CD4-positive, CD25-positive, alpha-beta regulatory T cell (primary cell): ENCODE results near the gene CAMTA2. TPM values are rescaled to one million over a fixed set of nuclear protein-coding genes. Genes with fewer than 3 reads are reported as not detected.

Source experiments
- ATAC-seq, 2 donors: fragments of 150-1000 bp; cut with Tn5 transposase; one replicate each; pipeline ENCODE4 v1.10.0; 2021; ENCODE audit warnings: low read depth in 2 of 2, moderate number of reproducible peaks in 2 of 2, moderate library complexity in 1 of 2
- DNase-seq, 3 donors: peaks; one replicate each; pipeline versions ENCODE4 v3.0.0 to v3.0.0-alpha.2; 2012 to 2022; ENCODE audit warnings: mixed read lengths in 1 of 3
- H3K27ac ChIP-seq: one replicate; pipeline ENCODE4 v1.7.0; 2013; ENCODE audit warnings: mild to moderate bottlenecking, low read length; ENCODE audit not compliant: insufficient read depth, poor library complexity, severe bottlenecking
- H3K27me3 ChIP-seq: one replicate; pipeline ENCODE4 v1.7.0; 2013; ENCODE audit warnings: low read length; ENCODE audit not compliant: control insufficient read depth, insufficient read depth
- H3K36me3 ChIP-seq: one replicate; pipeline ENCODE4 v1.7.0; 2013; ENCODE audit warnings: mild to moderate bottlenecking, low read length, moderate library complexity; ENCODE audit not compliant: control insufficient read depth, insufficient read depth
- H3K4me1 ChIP-seq: 2 replicates; pipeline ENCODE4 v1.7.0; 2013; ENCODE audit warnings: mild to moderate bottlenecking, low read length; ENCODE audit not compliant: insufficient read depth, control insufficient read depth, poor library complexity, severe bottlenecking
- H3K4me3 ChIP-seq: one replicate; pipeline ENCODE4 v1.7.0; 2013; ENCODE audit warnings: low read depth, mild to moderate bottlenecking, low read length, moderate library complexity
- H3K9me3 ChIP-seq, 2 experiments: 1 replicate in 1 of 2; 2 replicates in 1 of 2; pipeline ENCODE4 v1.7.0; 2013; ENCODE audit warnings: low read length in 2 of 2, mild to moderate bottlenecking in 1 of 2, moderate library complexity in 1 of 2; ENCODE audit not compliant: control insufficient read depth in 2 of 2
- H3K27ac Mint-ChIP-seq, 3 donors: one replicate each; pipeline ENCODE4 v1.8.0; 2020 to 2022; ENCODE audit warnings: mild to moderate bottlenecking in 3 of 3, mixed read lengths in 3 of 3, moderate library complexity in 2 of 3
- H3K27me3 Mint-ChIP-seq: one replicate; pipeline ENCODE4 v1.8.0; 2022; ENCODE audit warnings: mild to moderate bottlenecking, mixed read lengths
- H3K36me3 Mint-ChIP-seq: one replicate; pipeline ENCODE4 v1.8.0; 2020; ENCODE audit warnings: mixed read lengths
- H3K4me1 Mint-ChIP-seq, 4 donors: one replicate each; pipeline ENCODE4 v1.8.0; 2020 to 2022; ENCODE audit warnings: mixed read lengths in 4 of 4, mild to moderate bottlenecking in 1 of 4
- H3K4me3 Mint-ChIP-seq, 4 donors: one replicate each; pipeline ENCODE4 v1.8.0; 2020 to 2022; ENCODE audit warnings: mild to moderate bottlenecking in 4 of 4, mixed read lengths in 4 of 4, moderate library complexity in 3 of 4
- H3K9me3 Mint-ChIP-seq, 7 donors: one replicate each; pipeline ENCODE4 v1.8.0; 2020 to 2022; ENCODE audit warnings: mixed read lengths in 7 of 7, mild to moderate bottlenecking in 3 of 7, moderate library complexity in 2 of 7
- polyA plus RNA-seq, 4 donors: library from polyadenylated mRNA; unstranded; fragments of 300-500 nt; fragmentation: Illumina TruSeq; gene quantifications; one replicate each; pipeline ENCODE4 v1.2.3, GENCODE V29; 2021
- total RNA-seq: library from RNA; stranded (reverse); gene quantifications from one replicate; pipeline ENCODE4 v1.2.3, GENCODE V29; 2022

Gene CAMTA2
- total and polyA plus RNA-seq, 5 donors from 2014 or later, result 4.7 to 69.8 (median 6.8) TPM

DNA sequence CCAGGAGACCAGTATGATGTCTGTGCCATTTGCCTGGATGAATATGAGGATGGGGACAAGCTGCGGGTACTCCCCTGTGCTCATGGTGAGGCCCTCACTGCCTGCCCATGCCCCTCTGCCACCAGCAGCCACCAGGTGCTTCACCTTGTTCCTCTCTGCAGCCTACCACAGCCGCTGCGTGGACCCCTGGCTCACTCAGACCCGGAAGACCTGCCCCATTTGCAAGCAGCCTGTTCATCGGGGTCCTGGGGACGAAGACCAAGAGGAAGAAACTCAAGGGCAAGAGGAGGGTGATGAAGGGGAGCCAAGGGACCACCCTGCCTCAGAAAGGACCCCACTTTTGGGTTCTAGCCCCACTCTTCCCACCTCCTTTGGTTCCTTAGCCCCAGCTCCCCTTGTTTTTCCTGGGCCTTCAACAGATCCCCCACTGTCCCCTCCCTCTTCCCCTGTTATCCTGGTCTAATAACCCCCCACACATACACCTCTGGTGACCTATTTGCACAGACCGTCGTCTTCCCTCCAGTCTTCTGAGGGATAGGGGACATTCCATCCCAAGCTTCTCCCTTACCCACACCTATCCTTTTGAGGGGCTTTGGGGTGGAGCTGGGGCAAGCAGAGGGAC is 42.8 kb downstream of the CAMTA2 start:
- Mint-ChIP-seq H3K4me3 (peak overlapping the region; percentile 90 to 99 (median 96)), H3K27me3 (peaks cover 4% of the 10 kb centered on the region), H3K36me3 (peaks cover 39% of the 10 kb centered on the region), H3K27ac (peak overlapping the region; percentile 91 to 96 (median 94)), H3K9me3 (peaks cover 0 to 3% (median 0%) of the 10 kb centered on the region in 7 donors), H3K4me1 (peaks cover 0 to 66% (median 49%) of the 10 kb centered on the region in 4 donors)
- no peak for DNase-seq
- H3K36me3 ChIP-seq, result peaks cover 39% of the 10 kb centered on the region
- ATAC-seq, result no peak
- H3K27ac ChIP-seq, result peak overlapping the region; percentile 97
- peaks cover 78% of the 10 kb centered on the region for H3K4me1 ChIP-seq
- H3K4me3 ChIP-seq, result peak overlapping the region; percentile 96
- no peaks in the 10 kb centered on the region for H3K27me3 ChIP-seq
- H3K9me3 ChIP-seq, result no peaks in the 10 kb centered on the region

DNA sequence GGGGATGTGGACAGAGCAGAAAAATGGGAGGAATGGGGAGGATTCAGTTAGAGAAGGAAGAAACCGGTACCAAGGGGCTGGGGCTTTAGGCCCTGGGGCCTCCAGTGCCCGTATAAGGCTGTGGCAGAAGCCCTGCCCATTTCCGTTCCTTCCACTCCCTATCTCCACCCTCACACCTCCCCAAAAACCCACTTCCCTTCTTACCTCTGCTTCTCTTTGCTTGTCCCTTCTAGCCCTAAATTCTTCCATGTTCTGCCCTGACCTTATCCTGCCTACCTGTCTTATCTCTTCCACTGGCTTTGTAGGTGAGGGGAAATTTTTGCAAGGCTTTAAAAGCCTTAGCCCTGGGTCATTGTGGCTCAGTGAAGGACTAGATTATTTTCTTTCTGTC is 43.3 kb downstream of the CAMTA2 start:
- peaks cover 0 to 69% (median 51%) of the 10 kb centered on the region in 4 donors for H3K4me1 Mint-ChIP-seq
- Histone ChIP-seq H3K4me3 (peak overlapping the region; percentile 96), H3K27ac (peak overlapping the region; percentile 97), H3K36me3 (peaks cover 39% of the 10 kb centered on the region), H3K27me3 (no peaks in the 10 kb centered on the region), H3K4me1 (peaks cover 80% of the 10 kb centered on the region), H3K9me3 (no peaks in the 10 kb centered on the region)
- peak overlapping the region; percentile 91 to 96 (median 94) for H3K27ac Mint-ChIP-seq
- peaks cover 39% of the 10 kb centered on the region for H3K36me3 Mint-ChIP-seq
- peak overlapping the region; percentile 90 to 99 (median 96) for H3K4me3 Mint-ChIP-seq
- ATAC-seq (peak; percentile 8 to 10), DNase-seq (peak; percentile 50 to 90 (median 71))
- H3K9me3 Mint-ChIP-seq, result peaks cover 0 to 3% (median 0%) of the 10 kb centered on the region in 7 donors
- H3K27me3 Mint-ChIP-seq, result peaks cover 4% of the 10 kb centered on the region

DNA sequence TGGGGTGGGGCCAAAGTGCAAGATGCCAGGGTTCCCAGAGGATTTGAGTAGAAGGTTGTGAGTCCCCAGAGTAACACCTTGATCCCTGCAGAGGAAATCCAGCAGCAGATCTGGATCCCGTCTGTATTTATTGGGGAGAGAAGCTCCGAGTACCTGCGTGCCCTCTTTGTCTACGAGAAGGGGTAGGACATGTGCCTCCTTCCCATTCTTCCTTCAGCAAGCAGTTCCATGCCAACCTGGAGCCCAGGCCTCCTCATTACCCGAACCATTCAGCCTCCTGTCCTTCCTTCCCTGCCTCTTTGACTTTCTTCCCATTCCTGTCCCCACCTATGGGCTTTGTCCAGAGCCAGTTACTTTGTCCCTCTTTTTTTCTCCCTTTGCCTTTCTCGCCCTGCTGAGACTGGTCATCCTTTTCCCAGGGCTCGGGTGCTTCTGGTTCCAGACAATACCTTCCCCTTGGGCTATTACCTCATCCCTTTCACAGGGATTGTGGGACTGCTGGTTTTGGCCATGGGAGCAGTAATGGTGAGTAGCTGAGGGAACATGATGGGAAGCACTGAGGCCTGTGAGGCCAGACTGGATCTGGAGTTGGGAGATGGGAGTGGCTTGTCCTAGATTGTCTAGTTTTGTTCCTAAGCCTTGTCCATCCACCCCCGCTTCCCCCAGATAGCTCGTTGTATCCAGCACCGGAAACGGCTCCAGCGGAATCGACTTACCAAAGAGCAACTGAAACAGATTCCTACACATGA is 44.5 kb downstream of the CAMTA2 start:
- Histone ChIP-seq H3K4me3 (peak overlapping the region; percentile 96), H3K4me1 (peaks cover 85% of the 10 kb centered on the region), H3K27ac (peak overlapping the region; percentile 97), H3K36me3 (peaks cover 40% of the 10 kb centered on the region), H3K9me3 (no peaks in the 10 kb centered on the region), H3K27me3 (no peaks in the 10 kb centered on the region)
- Mint-ChIP-seq H3K27me3 (no peaks in the 10 kb centered on the region), H3K36me3 (peaks cover 39% of the 10 kb centered on the region), H3K9me3 (peaks cover 0 to 3% (median 0%) of the 10 kb centered on the region in 7 donors), H3K4me3 (peak overlapping the region; percentile 95 to 99 (median 98)), H3K27ac (peak overlapping the region; percentile 67 to 97 (median 90)), H3K4me1 (peaks cover 0 to 81% (median 57%) of the 10 kb centered on the region in 4 donors)
- ATAC-seq (no peak), DNase-seq (no peak)

DNA sequence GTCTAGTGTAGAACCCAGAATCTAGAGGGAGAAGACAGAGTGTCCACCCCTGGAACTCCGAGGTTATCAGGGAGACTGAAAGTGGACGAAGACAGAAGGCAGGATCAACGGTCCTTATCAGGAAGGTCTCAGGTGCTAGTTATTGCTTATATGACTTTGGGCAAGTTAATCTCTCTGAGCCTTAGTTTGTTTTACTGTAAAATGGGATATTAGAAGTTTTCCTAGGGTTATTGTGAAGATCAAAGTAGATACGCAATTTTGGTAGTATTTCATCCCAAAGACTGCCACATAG is 46.2 kb downstream of the CAMTA2 start:
- peaks cover 0 to 84% (median 53%) of the 10 kb centered on the region in 4 donors for H3K4me1 Mint-ChIP-seq
- H3K27me3 ChIP-seq, result no peaks in the 10 kb centered on the region
- H3K9me3 Mint-ChIP-seq, result peaks cover 0 to 1% (median 0%) of the 10 kb centered on the region in 7 donors
- H3K4me1 ChIP-seq, result peaks cover 75% of the 10 kb centered on the region
- peaks cover 31% of the 10 kb centered on the region for H3K36me3 Mint-ChIP-seq
- H3K4me3 ChIP-seq, result peak overlapping the region; percentile 92
- peak overlapping the region; percentile 95 to 99 (median 97) for H3K4me3 Mint-ChIP-seq
- H3K36me3 ChIP-seq, result peaks cover 37% of the 10 kb centered on the region
- no peaks in the 10 kb centered on the region for H3K9me3 ChIP-seq
- ATAC-seq (no peak), DNase-seq (no peak)
- peak overlapping the region; percentile 94 for H3K27ac ChIP-seq
- H3K27me3 Mint-ChIP-seq, result no peaks in the 10 kb centered on the region
- H3K27ac Mint-ChIP-seq, result peak overlapping the region; percentile 97 to 99 (median 97)

DNA sequence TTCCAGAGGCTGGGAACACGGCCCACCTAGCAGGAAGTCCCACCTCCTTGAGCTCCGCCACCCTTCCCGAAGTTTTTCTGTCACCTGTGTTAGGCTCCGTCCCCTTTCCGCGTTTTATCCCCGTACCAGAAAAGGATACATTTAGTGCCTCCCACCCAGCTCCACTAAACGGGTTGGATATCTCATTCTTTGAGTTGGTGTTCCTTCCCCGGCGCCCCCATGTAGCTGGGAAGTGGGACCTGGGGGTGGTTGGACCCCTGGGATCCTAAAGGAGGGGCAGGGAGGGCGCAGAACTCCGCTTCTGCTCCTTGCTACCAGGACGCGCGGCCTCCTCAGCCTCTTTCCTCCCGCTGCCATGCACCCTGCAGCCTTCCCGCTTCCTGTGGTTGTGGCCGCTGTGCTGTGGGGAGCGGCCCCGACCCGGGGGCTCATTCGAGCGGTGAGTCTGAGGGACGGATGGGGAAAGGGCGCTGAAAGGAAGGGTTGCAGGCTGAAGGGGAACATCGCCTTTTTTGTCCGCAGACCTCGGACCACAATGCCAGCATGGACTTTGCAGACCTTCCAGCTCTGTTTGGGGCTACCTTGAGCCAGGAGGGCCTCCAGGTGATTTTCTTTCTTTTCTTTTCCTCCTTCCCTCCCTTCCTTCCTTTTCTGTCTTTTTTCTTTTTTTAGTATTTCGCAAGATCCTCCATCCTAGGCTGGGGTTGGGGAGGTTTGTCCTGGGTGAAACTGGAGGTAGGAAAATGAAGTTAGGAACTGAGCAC is 46.7 kb downstream of the CAMTA2 start:
- H3K36me3 ChIP-seq, result peaks cover 32% of the 10 kb centered on the region
- H3K4me1 Mint-ChIP-seq, result peaks cover 0 to 83% (median 53%) of the 10 kb centered on the region in 4 donors
- DNase-seq (peak in 2 of 3 donors; percentile 35 to 56), ATAC-seq (no peak)
- H3K9me3 ChIP-seq, result no peaks in the 10 kb centered on the region
- H3K4me1 ChIP-seq, result peaks cover 70% of the 10 kb centered on the region
- H3K36me3 Mint-ChIP-seq, result peaks cover 32% of the 10 kb centered on the region
- H3K4me3 Mint-ChIP-seq, result peak overlapping the region; percentile 95 to 99 (median 97)
- H3K27me3 ChIP-seq, result no peaks in the 10 kb centered on the region
- peaks cover 0 to 1% (median 0%) of the 10 kb centered on the region in 7 donors for H3K9me3 Mint-ChIP-seq
- H3K27ac ChIP-seq, result peak overlapping the region; percentile 94
- peak overlapping the region; percentile 92 for H3K4me3 ChIP-seq
- no peaks in the 10 kb centered on the region for H3K27me3 Mint-ChIP-seq
- H3K27ac Mint-ChIP-seq, result peak overlapping the region; percentile 97 to 99 (median 97)

GRCh38 chr17:4939796-4940554 is 47.5 kb downstream of the CAMTA2 start, which contains the start of the genes RNF167 and SLC25A11:
Gene RNF167 (plus strand): TSS chr17:4940268. CDS start chr17:4940910, 642 bp downstream.
Gene SLC25A11 (minus strand): TSS chr17:4940046. CDS start chr17:4939910, 136 bp downstream.
- Mint-ChIP-seq H3K4me1 (peaks cover 0 to 78% (median 46%) of the 10 kb centered on the region in 4 donors), H3K4me3 (peak within 1 kb of the TSS; percentile 95 to 99 (median 97)), H3K36me3 (peaks cover 24% of the 10 kb centered on the region), H3K27me3 (no peaks in the 10 kb centered on the region), H3K9me3 (peaks cover 0 to 1% (median 0%) of the 10 kb centered on the region in 7 donors), H3K27ac (peak within 1 kb of the TSS; percentile 97 to 99 (median 97))
- Histone ChIP-seq H3K4me1 (peaks cover 62% of the 10 kb centered on the region), H3K27ac (peak within 1 kb of the TSS; percentile 94), H3K36me3 (peaks cover 26% of the 10 kb centered on the region), H3K9me3 (no peaks in the 10 kb centered on the region), H3K4me3 (peak within 1 kb of the TSS; percentile 92), H3K27me3 (no peaks in the 10 kb centered on the region)
- ATAC-seq, result peak; percentile 83 to 85
- peak; percentile 95 to 100 (median 99) for DNase-seq

DNA sequence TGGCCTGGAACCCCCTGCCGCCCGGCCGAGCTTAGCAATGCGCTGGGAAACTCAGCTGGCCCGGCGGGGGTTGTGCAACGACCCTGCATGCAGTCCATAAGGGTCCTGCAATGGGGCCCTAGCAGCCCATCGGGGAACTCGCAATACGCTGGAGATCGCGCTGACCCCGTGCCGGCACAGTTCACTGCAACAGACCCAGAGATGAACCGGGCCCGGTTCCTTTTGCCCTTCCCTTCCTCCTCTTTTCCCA is 48.0 kb downstream of the CAMTA2 start:
- no peaks in the 10 kb centered on the region for H3K27me3 Mint-ChIP-seq
- Histone ChIP-seq H3K9me3 (no peaks in the 10 kb centered on the region), H3K4me3 (peak overlapping the region; percentile 65), H3K4me1 (peaks cover 58% of the 10 kb centered on the region), H3K27me3 (no peaks in the 10 kb centered on the region), H3K36me3 (peaks cover 22% of the 10 kb centered on the region), H3K27ac (peak overlapping the region; percentile 82)
- H3K27ac Mint-ChIP-seq, result peak overlapping the region; percentile 74 to 97 (median 97)
- H3K9me3 Mint-ChIP-seq, result peaks cover 0 to 1% (median 0%) of the 10 kb centered on the region in 7 donors
- no peak for ATAC-seq
- DNase-seq, result no peak
- peaks cover 0 to 76% (median 43%) of the 10 kb centered on the region in 4 donors for H3K4me1 Mint-ChIP-seq
- peaks cover 22% of the 10 kb centered on the region for H3K36me3 Mint-ChIP-seq
- H3K4me3 Mint-ChIP-seq, result peak overlapping the region; percentile 95 to 99 (median 97)
